GM18907 (cell line): ENCODE measurements around the gene A3GALT2.

Experiments
- ATAC-seq: cut with Tn5 transposase; IDR thresholded peaks from one replicate; pipeline ENCODE4 v1.9.1; 2021; ENCODE audit warnings: mild to moderate bottlenecking, moderate library complexity; ENCODE audit not compliant: unreplicated experiment

The A3GALT2 gene

DNA sequence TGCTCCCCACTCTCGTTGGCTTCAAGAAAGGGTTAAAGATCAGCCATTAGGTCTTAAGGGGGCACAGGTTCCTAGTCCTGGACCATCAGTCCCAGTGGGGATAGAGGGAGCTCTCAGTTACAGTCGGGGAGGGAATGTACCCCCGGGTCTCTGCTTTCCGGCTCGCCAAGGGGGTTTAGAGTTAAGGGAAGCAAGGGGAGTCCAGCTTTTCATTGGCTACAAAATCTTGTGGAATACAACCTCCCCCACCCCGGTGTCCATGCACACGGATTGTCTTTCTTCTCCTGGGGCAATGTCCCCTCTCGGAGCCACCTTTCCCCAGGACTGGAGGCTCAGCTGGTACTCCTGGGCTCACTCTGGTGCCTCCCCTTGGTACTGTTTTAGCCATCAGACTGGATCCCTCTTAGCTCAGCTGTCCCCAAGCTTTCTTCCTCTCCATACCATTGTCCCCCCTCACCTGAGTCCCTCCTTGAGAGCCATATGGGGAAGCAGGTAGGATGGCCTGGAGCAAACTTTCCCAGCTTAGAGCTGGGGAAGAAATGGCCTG, at the start of gene A3GALT2:
Gene A3GALT2 (minus strand): TSS at position 480 of the 547 bp plus-strand sequence. CDS start 0 bp downstream, at position 480.
- no peak for ATAC-seq

GRCh38 chr1:33370301-33370700, 49.4 kb upstream of the A3GALT2 start:
- ATAC-seq: no peak

DNA sequence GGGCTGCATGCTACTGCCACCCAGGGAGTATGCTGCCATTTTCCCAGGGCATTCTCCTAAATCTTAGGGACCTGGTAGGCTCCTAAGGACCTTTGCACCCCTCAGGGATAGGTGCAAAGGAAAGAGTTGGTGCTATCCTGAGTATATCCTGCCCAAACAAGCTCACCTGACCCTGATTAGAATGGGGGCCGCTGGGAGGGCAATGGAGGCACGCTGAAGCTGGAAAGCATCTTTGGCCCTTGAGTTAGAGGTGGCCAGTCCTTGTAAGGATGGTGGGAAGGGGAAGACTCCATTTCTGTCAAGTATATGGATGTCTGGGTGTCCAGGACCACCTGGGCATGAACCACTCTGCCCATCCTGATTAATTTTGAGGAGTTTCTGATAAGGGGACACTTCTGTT, 48.9 kb upstream of the A3GALT2 start:
- no peak for ATAC-seq

GRCh38 chr1:33369081-33369480, 48.2 kb upstream of the A3GALT2 start:
- no peak for ATAC-seq

GRCh38 chr1:33368431-33368830, 47.5 kb upstream of the A3GALT2 start:
- ATAC-seq: no peak

DNA sequence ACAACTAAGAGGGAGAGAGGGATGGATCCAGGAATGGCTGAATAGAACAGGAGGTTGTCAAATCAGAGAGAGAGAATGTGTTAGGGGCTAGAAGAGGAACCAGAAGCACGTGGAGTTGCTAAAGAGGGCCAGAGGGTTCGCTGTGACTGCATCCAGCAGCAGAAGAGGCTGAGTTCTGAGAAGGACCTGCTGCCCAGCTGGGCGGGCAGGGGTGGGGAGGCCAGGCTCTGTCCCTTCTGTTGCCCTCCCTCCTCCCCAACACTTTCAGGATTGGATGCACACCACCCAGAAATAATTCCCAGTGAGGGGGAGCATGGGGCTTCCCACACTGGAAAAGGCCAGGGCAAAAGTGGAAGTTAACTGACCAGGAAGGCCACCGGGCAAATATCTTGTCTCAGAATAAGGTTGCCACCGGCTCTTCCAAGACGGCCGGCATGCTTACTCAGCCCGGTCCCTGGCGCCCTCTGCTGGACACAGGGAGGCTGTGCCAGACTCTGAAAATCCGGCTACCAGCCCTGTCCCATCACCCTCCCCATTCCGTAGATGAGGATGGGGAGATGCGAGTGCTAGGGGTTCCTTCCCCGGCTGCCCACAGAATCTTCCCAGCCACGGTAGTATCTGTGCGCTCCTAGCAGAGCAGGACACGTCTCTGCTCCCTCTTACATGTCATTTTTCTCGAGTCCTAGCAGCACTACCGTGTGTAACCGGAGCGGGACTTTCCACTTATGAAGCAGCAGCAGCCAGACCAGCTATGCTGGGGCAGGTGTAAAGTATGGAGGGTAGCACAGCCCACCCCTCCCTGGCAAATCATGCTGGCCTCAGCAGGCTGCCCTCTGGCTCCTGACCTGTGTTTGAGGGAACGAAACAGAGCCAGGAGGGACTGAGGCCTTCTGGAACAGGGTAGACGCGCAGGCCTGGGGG, 46.8 kb upstream of the A3GALT2 start:
- peak; percentile 79 for ATAC-seq

GRCh38 chr1:33366762-33367484, 46.0 kb upstream of the A3GALT2 start:
- no peak for ATAC-seq

- no peak for ATAC-seq
These were observed 44.7 kb upstream of the A3GALT2 start for GRCh38 chr1:33365560-33365997.

DNA sequence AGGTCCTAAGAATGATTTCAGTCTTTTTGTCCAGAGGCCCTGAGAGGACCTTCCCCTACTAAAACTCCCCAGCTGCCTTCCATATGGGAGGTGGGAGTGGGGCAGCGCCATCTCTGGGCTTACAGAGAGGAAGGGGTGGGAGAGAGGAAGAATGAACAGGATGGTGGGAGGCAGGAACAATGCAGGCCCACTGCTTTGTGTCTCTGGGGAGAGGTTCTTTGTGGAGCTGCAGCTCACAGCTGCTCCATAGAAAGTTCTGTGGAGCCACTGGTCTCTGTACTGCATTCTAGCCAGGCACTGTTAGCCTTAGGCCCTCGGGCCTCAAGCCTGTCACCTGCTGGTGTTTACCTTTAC, 43.6 kb upstream of the A3GALT2 start:
- ATAC-seq: no peak

DNA sequence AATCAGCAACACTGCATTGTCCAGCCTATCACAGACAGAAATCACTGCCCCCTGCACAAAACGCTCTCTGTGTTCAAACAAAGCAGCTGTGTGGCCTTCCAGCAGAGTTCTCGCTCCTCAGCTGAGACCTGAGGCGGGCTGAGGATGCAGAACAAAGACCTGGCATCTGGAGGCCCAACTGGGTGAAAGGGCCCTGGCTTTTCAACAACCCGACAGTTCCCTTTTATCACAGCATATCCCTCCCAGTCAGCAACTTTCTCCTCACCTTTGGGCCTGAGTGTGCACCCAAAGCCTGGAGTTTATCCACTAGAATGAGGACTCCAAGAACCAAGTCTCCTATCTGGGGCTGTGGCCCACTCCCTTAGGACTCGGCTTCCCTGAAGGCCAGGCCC, 42.6 kb upstream of the A3GALT2 start:
- ATAC-seq: no peak

- no peak for ATAC-seq
These were observed 42.1 kb upstream of the A3GALT2 start for GRCh38 chr1:33363021-33363420.

- ATAC-seq: no peak
These were observed 40.8 kb upstream of the A3GALT2 start for GRCh38 chr1:33361532-33362235.

GRCh38 chr1:33360367-33360766, 39.5 kb upstream of the A3GALT2 start:
- ATAC-seq: no peak

- no peak for ATAC-seq
These were observed 39.0 kb upstream of the A3GALT2 start for GRCh38 chr1:33359931-33360330.

DNA sequence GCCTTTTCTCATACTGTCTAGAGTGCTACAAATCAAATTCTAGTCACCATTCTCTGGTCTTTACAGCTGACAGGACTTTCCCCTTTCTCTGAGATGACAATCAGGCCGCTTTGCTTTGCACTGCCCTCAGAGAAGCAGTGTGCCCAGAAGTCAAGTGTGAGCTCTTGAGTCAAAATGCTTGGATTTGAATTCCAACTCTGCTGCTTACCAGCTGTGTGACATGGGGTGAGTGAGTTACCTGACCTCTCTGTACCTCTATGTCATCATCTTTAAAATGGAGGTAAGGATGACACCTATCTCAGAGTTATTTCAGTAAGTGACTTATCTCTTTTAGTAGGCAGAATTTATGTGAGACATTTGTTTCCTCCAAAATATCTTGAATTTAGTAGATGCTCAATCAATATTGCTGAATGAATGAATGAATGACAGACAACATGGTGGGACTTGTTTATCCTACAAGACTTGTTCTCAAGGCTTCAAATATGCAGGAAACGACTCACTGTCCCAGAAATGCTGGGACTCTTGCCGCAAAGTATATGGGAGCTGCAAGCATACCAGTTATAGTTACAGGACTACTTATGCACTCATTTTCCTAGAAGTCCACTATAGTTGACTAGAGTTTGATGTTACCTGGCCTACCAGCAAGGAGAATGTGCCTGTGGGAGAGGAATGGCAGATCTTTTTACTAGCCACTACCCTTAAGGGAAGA, 38.1 kb upstream of the A3GALT2 start:
- no peak for ATAC-seq

GRCh38 chr1:33358114-33358794, 37.4 kb upstream of the A3GALT2 start:
- ATAC-seq: no peak

DNA sequence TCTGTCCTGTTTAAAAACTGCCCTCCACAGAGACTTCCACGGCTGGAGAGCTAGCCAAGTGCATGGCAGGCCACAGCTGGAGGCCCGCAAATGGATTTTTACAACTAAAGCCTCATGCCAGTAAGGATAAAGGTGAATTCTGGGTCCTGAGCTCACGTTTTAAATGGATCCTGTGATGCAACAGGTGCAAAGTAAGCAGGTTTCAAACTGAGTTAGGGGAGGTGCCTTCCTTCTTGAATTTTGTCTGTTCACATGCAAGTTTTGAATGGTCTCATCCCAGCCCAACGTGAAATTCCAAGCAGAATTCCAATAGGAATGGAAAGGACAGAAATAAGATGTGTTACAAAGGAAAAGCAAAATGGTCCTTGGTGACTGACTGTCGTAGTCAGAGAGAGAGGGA, 36.2 kb upstream of the A3GALT2 start:
- no peak for ATAC-seq

GRCh38 chr1:33354707-33355316, 33.9 kb upstream of the A3GALT2 start:
- no peak for ATAC-seq

DNA sequence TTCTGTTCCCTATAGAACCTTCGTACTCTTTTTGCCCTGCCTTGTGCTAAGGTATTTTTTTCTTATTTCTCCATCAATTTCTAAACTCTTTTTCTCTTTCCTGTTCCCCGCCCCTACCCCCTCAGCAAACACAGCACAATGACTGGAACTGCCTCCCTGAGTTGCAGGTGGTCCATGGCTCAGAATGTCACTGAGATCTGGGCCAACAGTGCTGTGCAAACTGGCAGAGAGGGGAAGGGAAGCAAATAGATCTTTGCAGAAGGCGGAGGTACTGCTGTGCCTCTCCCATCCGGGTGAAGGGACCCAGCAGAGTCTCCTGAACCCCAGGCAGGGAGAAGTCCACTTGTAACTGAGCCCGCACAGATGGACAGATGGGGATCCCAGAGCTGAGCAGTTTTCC, 32.6 kb upstream of the A3GALT2 start:
- ATAC-seq: no peak

DNA sequence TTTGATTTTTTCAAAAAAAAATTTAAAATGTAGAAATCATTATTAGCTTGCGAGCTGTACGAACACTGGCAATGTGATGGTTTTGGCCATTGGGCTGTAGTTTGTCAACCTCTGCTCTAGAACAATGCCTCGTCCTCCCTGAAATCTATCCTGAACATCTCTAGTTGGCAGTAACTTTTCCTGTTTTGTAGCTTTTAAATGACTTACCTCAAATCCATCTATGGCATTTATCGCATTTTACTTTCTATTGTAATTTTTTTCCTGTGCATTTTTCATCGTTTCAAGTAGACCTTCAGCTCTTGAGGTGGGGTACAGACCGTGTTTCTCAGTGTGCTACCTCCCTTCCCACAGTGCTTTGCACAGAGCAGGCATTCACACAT, 30.4 kb upstream of the A3GALT2 start:
- ATAC-seq: no peak
